Common myeloid progenitor, CD34-positive (primary cell): ENCODE results near the gene CNKSR2.

Experiments
- CTCF ChIA-PET: fragments of 350-600 bp; sonication (Branson Sonifier 250); formaldehyde crosslinking; loops from one replicate; lab custom pipeline; 2021; ENCODE audit warnings: antibody characterized with exemption; lab: Charles Lee
- POLR2A ChIA-PET: fragments of 350-600 bp; sonication (Branson Sonifier 250); formaldehyde crosslinking; loops from one replicate; lab custom pipeline; 2021; ENCODE audit warnings: antibody characterized with exemption; lab: Charles Lee
- DNase-seq, 3 donors: peaks; one replicate each; pipeline versions ENCODE4 v3.0.0 to v3.0.0-alpha.2; 2013
- H3K27ac ChIP-seq, 2 experiments: 1 replicate in 1 of 2; 2 replicates in 1 of 2; pipeline ENCODE4 v1.7.0; 2013; ENCODE audit warnings: inconsistent platforms in 2 of 2, low read length in 2 of 2, mild to moderate bottlenecking in 2 of 2, low read depth in 1 of 2, moderate library complexity in 1 of 2; ENCODE audit not compliant: severe bottlenecking in 2 of 2, insufficient read depth in 1 of 2, poor library complexity in 1 of 2
- H3K27me3 ChIP-seq, 5 experiments: replicated peaks in 2 of 5; 1 replicate in 3 of 5; 2 replicates in 2 of 5; pipeline versions ENCODE4 v1.6.1 to v1.7.0; 2013; ENCODE audit warnings: low read length in 4 of 5, mild to moderate bottlenecking in 2 of 5, moderate library complexity in 2 of 5, inconsistent platforms in 1 of 5; ENCODE audit not compliant: insufficient read depth in 5 of 5, control insufficient read depth in 4 of 5
- H3K36me3 ChIP-seq, 4 experiments: 1 replicate in 2 of 4; 2 replicates in 2 of 4; pipeline versions ENCODE4 v1.6.1 to v1.7.0; 2013; ENCODE audit warnings: low read length in 3 of 4, control low read depth in 1 of 4, mild to moderate bottlenecking in 1 of 4; ENCODE audit not compliant: control insufficient read depth in 4 of 4, insufficient read depth in 4 of 4
- H3K4me1 ChIP-seq, 4 experiments: 1 replicate in 3 of 4; 2 replicates in 1 of 4; pipeline versions ENCODE4 v1.6.1 to v1.7.1; 2013; ENCODE audit warnings: low read length in 3 of 4, mild to moderate bottlenecking in 3 of 4, control low read depth in 1 of 4, inconsistent platforms in 1 of 4, moderate library complexity in 1 of 4; ENCODE audit not compliant: control insufficient read depth in 4 of 4, insufficient read depth in 4 of 4; ENCODE audit errors: control extremely low read depth in 1 of 4
- H3K4me3 ChIP-seq, 7 experiments: 1 replicate in 4 of 7; 2 replicates in 3 of 7; pipeline versions ENCODE4 v1.5.1 to v1.7.0; 2013; ENCODE audit warnings: mild to moderate bottlenecking in 7 of 7, low read length in 6 of 7, moderate library complexity in 6 of 7, inconsistent platforms in 2 of 7, low read depth in 2 of 7, control low read depth in 1 of 7; ENCODE audit not compliant: insufficient read depth in 4 of 7, control insufficient read depth in 1 of 7; ENCODE audit errors: extremely low read depth in 1 of 7
- H3K9me3 ChIP-seq, 5 experiments: 1 replicate in 4 of 5; 2 replicates in 1 of 5; pipeline versions ENCODE4 v1.6.1 to v1.7.1; 2013; ENCODE audit warnings: low read length in 4 of 5, mild to moderate bottlenecking in 2 of 5, inconsistent platforms in 1 of 5, low read depth in 1 of 5, moderate library complexity in 1 of 5; ENCODE audit not compliant: control insufficient read depth in 4 of 5, insufficient read depth in 2 of 5; ENCODE audit errors: control extremely low read depth in 1 of 5
- WGBS: methylation state at CpG from one replicate; pipeline ENCODE4 v1.1.5; 2013; ENCODE audit not compliant: insufficient coverage; 5-methylcytosine and 5-hydroxymethylcytosine counted together

CNKSR2 gene

GRCh38 chrX:21700967-21701366 lies 326.7 kb downstream of the CNKSR2 start:
- 93% methylated on average over 3 of the region's 3 CpGs for WGBS
- ChIA-PET POLR2A (no interaction called here), CTCF (no interaction called here)
- Histone ChIP-seq H3K4me3 (no peak overlapping the region), H3K4me1 (no peaks in the 10 kb centered on the region), H3K27ac (no peak overlapping the region), H3K36me3 (no peaks in the 10 kb centered on the region), H3K27me3 (peaks cover 0 to 4% (median 0%) of the 10 kb centered on the region in 5 experiments), H3K9me3 (peaks cover 0 to 1% (median 0%) of the 10 kb centered on the region in 5 experiments)
- DNase-seq = no peak

- ChIA-PET POLR2A (no interaction called here), CTCF (no interaction called here)
- Histone ChIP-seq H3K27ac (no peak overlapping the region), H3K9me3 (no peaks in the 10 kb centered on the region), H3K4me1 (no peaks in the 10 kb centered on the region), H3K36me3 (no peaks in the 10 kb centered on the region), H3K27me3 (peaks cover 0 to 4% (median 0%) of the 10 kb centered on the region in 5 experiments), H3K4me3 (no peak overlapping the region)
- WGBS = 81% methylated on average over 3 of the region's 4 CpGs
- no peak for DNase-seq
These were observed 328.5 kb downstream of the CNKSR2 start for GRCh38 chrX:21702725-21703124.
